GM12872 (cell line): ENCODE results near the gene HEBP1.

Experiments used
- CTCF ChIP-seq: IDR thresholded peaks from 3 replicates; pipeline ENCODE4 v1.5.1; 2011; ENCODE audit warnings: low read depth, mild to moderate bottlenecking, low read length, moderate library complexity; ENCODE audit not compliant: insufficient read depth

Gene HEBP1

GRCh38 chr12:13028825-13029570, 28.9 kb upstream of the HEBP1 start:
- no peak for TF ChIP-seq CTCF

GRCh38 chr12:13027508-13027907, 27.4 kb upstream of the HEBP1 start:
- TF ChIP-seq CTCF, result no peak

- TF ChIP-seq CTCF, result no peak
Observed at GRCh38 chr12:13027032-13027431, 27.0 kb upstream of the HEBP1 start.

GRCh38 chr12:13026286-13026685, 26.2 kb upstream of the HEBP1 start:
- TF ChIP-seq CTCF, result no peak

GRCh38 chr12:13024531-13024916, 24.5 kb upstream of the HEBP1 start:
- TF ChIP-seq CTCF, result no peak

GRCh38 chr12:13023811-13024530, 23.9 kb upstream of the HEBP1 start:
- TF ChIP-seq CTCF, result no peak

GRCh38 chr12:13022851-13023271, 22.8 kb upstream of the HEBP1 start:
- no peak for TF ChIP-seq CTCF
